ENCODE measurements around the gene SNX5. TPM values are rescaled to one million over a fixed set of nuclear protein-coding genes. Genes with fewer than 3 reads are reported as not detected.

SNX5 gene
- total RNA-seq, 1 donor from 2014 or later: 106 TPM

GRCh38 chr20:18005990-18006364, 37.4 kb upstream of the SNX5 start:
- H3K27me3 Mint-ChIP-seq: no peaks in the 10 kb centered on the region
- H3K36me3 Mint-ChIP-seq (ENCODE audit: insufficient read depth): peaks cover 4% of the 10 kb centered on the region
- peak overlapping the region; percentile 79 for H3K27ac Mint-ChIP-seq
- H3K9me3 Mint-ChIP-seq (ENCODE audit: low read depth): peaks cover 1% of the 10 kb centered on the region
- H3K4me1 Mint-ChIP-seq (ENCODE audit: low read depth): peaks cover 45% of the 10 kb centered on the region
- H3K4me3 Mint-ChIP-seq (ENCODE audit: low read depth): no peak overlapping the region
- no peak for DNase-seq (ENCODE audit: low spot score, unreplicated experiment)
- no peak for TF ChIP-seq CTCF (IDR thresholded peaks at IDR 0.05; ENCODE audit: unreplicated experiment)

- no peak for DNase-seq (ENCODE audit: low spot score, unreplicated experiment)
- no peaks in the 10 kb centered on the region for H3K27me3 Mint-ChIP-seq
- no peak for TF ChIP-seq CTCF (IDR thresholded peaks at IDR 0.05; ENCODE audit: unreplicated experiment)
- H3K36me3 Mint-ChIP-seq (ENCODE audit: insufficient read depth): peaks cover 2% of the 10 kb centered on the region
- H3K4me1 Mint-ChIP-seq (ENCODE audit: low read depth): peaks cover 46% of the 10 kb centered on the region
- H3K27ac Mint-ChIP-seq: peak overlapping the region; percentile 79
- no peak overlapping the region for H3K4me3 Mint-ChIP-seq (ENCODE audit: low read depth)
- no peaks in the 10 kb centered on the region for H3K9me3 Mint-ChIP-seq (ENCODE audit: low read depth)
These were observed 36.8 kb upstream of the SNX5 start for GRCh38 chr20:18005170-18005989.

GRCh38 chr20:18004384-18005031, 35.9 kb upstream of the SNX5 start:
- Mint-ChIP-seq H3K27ac (peak overlapping the region; percentile 37), H3K9me3 (ENCODE audit: low read depth) (no peaks in the 10 kb centered on the region), H3K27me3 (no peaks in the 10 kb centered on the region), H3K4me3 (ENCODE audit: low read depth) (no peak overlapping the region), H3K4me1 (ENCODE audit: low read depth) (peaks cover 46% of the 10 kb centered on the region), H3K36me3 (ENCODE audit: insufficient read depth) (peaks cover 2% of the 10 kb centered on the region)
- no peak for DNase-seq (ENCODE audit: low spot score, unreplicated experiment)
- no peak for TF ChIP-seq CTCF (IDR thresholded peaks at IDR 0.05; ENCODE audit: unreplicated experiment)

- TF ChIP-seq CTCF (IDR thresholded peaks at IDR 0.05; ENCODE audit: unreplicated experiment): no peak
- Mint-ChIP-seq H3K27ac (peak overlapping the region; percentile 76), H3K9me3 (ENCODE audit: low read depth) (no peaks in the 10 kb centered on the region), H3K36me3 (ENCODE audit: insufficient read depth) (no peaks in the 10 kb centered on the region), H3K4me1 (ENCODE audit: low read depth) (peaks cover 44% of the 10 kb centered on the region), H3K4me3 (ENCODE audit: low read depth) (no peak overlapping the region), H3K27me3 (no peaks in the 10 kb centered on the region)
- DNase-seq (ENCODE audit: low spot score, unreplicated experiment): no peak
These were observed 35.3 kb upstream of the SNX5 start for GRCh38 chr20:18003897-18004296.

DNA sequence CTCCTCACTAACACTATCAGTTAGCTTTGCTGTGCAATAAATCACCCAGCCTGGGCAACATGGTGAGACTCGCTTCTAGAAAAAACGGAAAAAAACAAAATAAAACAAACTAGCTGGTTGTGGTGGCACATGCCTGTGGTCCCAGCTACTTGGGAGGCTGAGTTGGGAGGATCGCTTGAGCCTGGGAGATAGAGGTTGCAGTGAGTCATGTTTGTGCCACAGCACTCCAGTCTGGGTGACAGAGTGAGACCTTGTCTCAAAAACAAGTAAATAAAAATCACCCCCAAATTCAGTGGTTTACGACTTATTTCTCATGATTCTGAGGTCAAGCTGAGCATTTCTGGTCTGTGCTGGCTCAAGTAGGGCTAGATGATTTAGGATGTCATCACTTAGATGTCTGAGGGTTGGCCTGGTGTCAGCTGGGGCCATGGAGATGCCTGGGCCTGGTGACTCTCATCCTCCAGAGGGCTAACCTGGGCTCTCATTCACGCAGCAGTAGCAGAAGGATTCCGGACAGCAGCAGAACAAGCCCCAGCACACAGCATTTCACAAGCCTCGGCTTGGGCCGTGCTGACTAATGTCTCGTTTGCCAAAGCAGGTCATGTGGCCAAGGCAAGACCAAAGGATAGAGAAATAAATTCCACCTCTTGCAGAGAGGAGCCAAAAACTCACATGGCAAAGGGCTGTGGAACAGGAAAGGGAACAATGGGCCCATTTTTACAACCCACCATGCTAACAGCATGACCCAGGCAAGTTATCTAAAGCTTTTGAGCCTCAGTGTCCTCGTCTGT, 32.7 kb upstream of the SNX5 start:
- TF ChIP-seq CTCF (IDR thresholded peaks at IDR 0.05; ENCODE audit: unreplicated experiment): no peak
- H3K27ac Mint-ChIP-seq: no peak overlapping the region

More for the DNA sequence above, 32.7 kb upstream of the SNX5 start:
- Mint-ChIP-seq H3K36me3 (ENCODE audit: insufficient read depth) (no peaks in the 10 kb centered on the region), H3K27me3 (peaks cover 6% of the 10 kb centered on the region), H3K9me3 (ENCODE audit: low read depth) (no peaks in the 10 kb centered on the region), H3K4me3 (ENCODE audit: low read depth) (no peak overlapping the region), H3K4me1 (ENCODE audit: low read depth) (peaks cover 32% of the 10 kb centered on the region)
- DNase-seq (ENCODE audit: low spot score, unreplicated experiment): no peak
